PC-9 (cell line): ENCODE results near the gene OR52J3. TPM values are rescaled to one million over a fixed set of nuclear protein-coding genes. Genes with fewer than 3 reads are reported as not detected.
"Not testable (repeated sequence)": the region's sequence is repeated elsewhere in the genome, so short reads cannot be mapped to it uniquely, and the experiment has no call there.

ENCODE experiments used
- BruUV-seq: library from RNA; stranded (reverse); fragments of 400-500 nt; replicated peaks from 2 replicates; lab custom pipeline; 2021; lab: Mats Ljungman, UMichigan
- CTCF ChIA-PET: fragments of 300-600 bp; sonication (Branson Sonifier 250); formaldehyde crosslinking; loops from one replicate; lab custom pipeline; 2022; ENCODE audit warnings: antibody characterized with exemption; lab: Charles Lee
- POLR2A ChIA-PET: fragments of 300-600 bp; sonication (Branson Sonifier 250); formaldehyde crosslinking; loops from one replicate; lab custom pipeline; 2022; ENCODE audit warnings: antibody characterized with exemption; ENCODE audit not compliant: unreplicated experiment; lab: Charles Lee
- DNase-seq, 2 experiments: peaks; one replicate each; pipeline versions ENCODE4 v3.0.0 to v3.0.0-alpha.2; 2015 to 2022; ENCODE audit warnings: mixed read lengths in 1 of 2
- H2AFZ ChIP-seq: fragments of 200-600 bp; sonication (generic); 2 replicates; pipeline ENCODE4 v1.8.1; 2017; ENCODE audit warnings: antibody characterized with exemption
- H3F3A ChIP-seq: fragments of 200-600 bp; sonication (generic); 2 replicates; pipeline ENCODE4 v1.8.1; 2017; ENCODE audit warnings: antibody characterized with exemption, mild to moderate bottlenecking, low read depth; ENCODE audit not compliant: insufficient read depth
- H3K27ac ChIP-seq: fragments of 200-600 bp; sonication (generic); 2 replicates; pipeline ENCODE4 v1.6.1; 2016; ENCODE audit warnings: mixed run types
- H3K27me3 ChIP-seq: fragments of 200-600 bp; sonication (generic); 2 replicates; pipeline ENCODE4 v1.6.1; 2016; ENCODE audit warnings: low read depth, mixed run types; ENCODE audit not compliant: insufficient read depth
- H3K36me3 ChIP-seq: fragments of 200-600 bp; sonication (generic); 2 replicates; pipeline ENCODE4 v1.6.1; 2016; ENCODE audit warnings: low read depth, mixed run types
- H3K4me1 ChIP-seq: fragments of 200-600 bp; sonication (generic); replicated peaks from 2 replicates; pipeline ENCODE4 v1.6.1; 2016; ENCODE audit warnings: mixed run types; ENCODE audit not compliant: insufficient read depth
- H3K4me2 ChIP-seq: fragments of 200-600 bp; sonication (generic); 2 replicates; pipeline ENCODE4 v1.6.1; 2017; ENCODE audit warnings: mixed run types
- H3K4me3 ChIP-seq: fragments of 200-600 bp; sonication (generic); 2 replicates; pipeline ENCODE4 v1.6.1; 2016; ENCODE audit warnings: mixed run types
- H3K79me2 ChIP-seq: fragments of 200-600 bp; sonication (generic); 2 replicates; pipeline ENCODE4 v1.6.1; 2017; ENCODE audit warnings: low read depth, mixed run types
- H3K9me2 ChIP-seq: fragments of 200-600 bp; sonication (generic); 2 replicates; pipeline ENCODE4 v1.8.1; 2017; ENCODE audit warnings: mild to moderate bottlenecking; ENCODE audit not compliant: insufficient read depth
- H3K9me3 ChIP-seq: fragments of 200-600 bp; sonication (generic); 2 replicates; pipeline ENCODE4 v1.8.1; 2016; ENCODE audit warnings: low read depth; ENCODE audit not compliant: insufficient read depth
- H4K20me1 ChIP-seq: fragments of 200-600 bp; sonication (generic); 2 replicates; pipeline ENCODE4 v1.8.1; 2017; ENCODE audit not compliant: insufficient read depth
- CTCF ChIP-seq: fragments of 200-600 bp; sonication (generic); conservative IDR thresholded peaks from 2 replicates; pipeline ENCODE4 v1.6.1; 2017; ENCODE audit warnings: mixed run types, antibody characterized with exemption, mild to moderate bottlenecking, moderate library complexity
- EZH2 ChIP-seq: fragments of 200-600 bp; sonication (generic); IDR thresholded peaks from 2 replicates; pipeline ENCODE4 v1.8.0; 2017; ENCODE audit warnings: antibody characterized with exemption, low read depth
- intact Hi-C: fragments of 100-400 bp; cut with micrococcal nuclease; formaldehyde crosslinking; loops from one replicate; pipeline ENCODE4 v1.10.0; 2022; ENCODE audit not compliant: unreplicated experiment
- total RNA-seq: library from RNA; stranded (reverse); gene quantifications from 2 replicates; pipeline ENCODE4 v1.2.3, GENCODE V29; 2021

Gene OR52J3
- total RNA-seq, 1 experiment from 2014 or later = not detected

- intact Hi-C loops = no loop called here
These were observed 5.5 kb upstream of the OR52J3 start for GRCh38 chr11:5040876-5041275.

GRCh38 chr11:5042091-5042490 lies 4.2 kb upstream of the OR52J3 start:
- Histone ChIP-seq H3K9me2 (no peaks in the 10 kb centered on the region), H3K27me3 (no peaks in the 10 kb centered on the region), H3K79me2 (no peaks in the 10 kb centered on the region), H3K4me2 (no peak overlapping the region), H3K9me3 (no peaks in the 10 kb centered on the region), H4K20me1 (no peaks in the 10 kb centered on the region), H3K36me3 (no peaks in the 10 kb centered on the region), H2AFZ (no peak overlapping the region), H3K4me1 (no peaks in the 10 kb centered on the region), H3K4me3 (no peak overlapping the region), H3F3A (no peaks in the 10 kb centered on the region), H3K27ac (no peak overlapping the region)
- no peak for TF ChIP-seq EZH2
- TF ChIP-seq CTCF = no peak
- intact Hi-C loops = no loop called here
- POLR2A ChIA-PET = no interaction called here
- DNase-seq = no peak
- CTCF ChIA-PET = no interaction called here
- BruUV-seq = no TSS peak

More at GRCh38 chr11:5040876-5041275, 5.5 kb upstream of the OR52J3 start:
- ChIA-PET CTCF (no interaction called here), POLR2A (no interaction called here)
- H2AFZ ChIP-seq = no peak overlapping the region
- no peaks in the 10 kb centered on the region for H3K36me3 ChIP-seq
- no peaks in the 10 kb centered on the region for H3K9me3 ChIP-seq
- no TSS peak for BruUV-seq
- no peak overlapping the region for H3K4me3 ChIP-seq
- no peaks in the 10 kb centered on the region for H3F3A ChIP-seq
- no peaks in the 10 kb centered on the region for H4K20me1 ChIP-seq
- H3K4me2 ChIP-seq = no peak overlapping the region
- H3K27me3 ChIP-seq = no peaks in the 10 kb centered on the region
- TF ChIP-seq EZH2 = no peak
- H3K79me2 ChIP-seq = no peaks in the 10 kb centered on the region
- no peak overlapping the region for H3K27ac ChIP-seq
- no peak for DNase-seq
- no peaks in the 10 kb centered on the region for H3K9me2 ChIP-seq
- H3K4me1 ChIP-seq = no peaks in the 10 kb centered on the region

- no TSS peak for BruUV-seq
- intact Hi-C loops = no loop called here
- H3K27ac ChIP-seq = no peak overlapping the region
- no peaks in the 10 kb centered on the region for H3K27me3 ChIP-seq
- H3K79me2 ChIP-seq = no peaks in the 10 kb centered on the region
- TF ChIP-seq CTCF (no peak), EZH2 (no peak)
- ChIA-PET POLR2A (no interaction called here), CTCF (no interaction called here)
- H3K4me2 ChIP-seq = no peak overlapping the region
- no peaks in the 10 kb centered on the region for H3K36me3 ChIP-seq
- no peaks in the 10 kb centered on the region for H3K9me3 ChIP-seq
- H2AFZ ChIP-seq = no peak overlapping the region
- H3K4me3 ChIP-seq = no peak overlapping the region
- H3F3A ChIP-seq = no peaks in the 10 kb centered on the region
- H4K20me1 ChIP-seq = no peaks in the 10 kb centered on the region
- no peaks in the 10 kb centered on the region for H3K4me1 ChIP-seq
- no peaks in the 10 kb centered on the region for H3K9me2 ChIP-seq
- DNase-seq = no peak
These were observed 2.9 kb upstream of the OR52J3 start for GRCh38 chr11:5043380-5043779.

- Histone ChIP-seq H3K4me2 (no peak overlapping the region), H3K9me2 (no peaks in the 10 kb centered on the region), H3K9me3 (no peaks in the 10 kb centered on the region), H3K4me3 (no peak overlapping the region), H4K20me1 (no peaks in the 10 kb centered on the region), H3K27ac (no peak overlapping the region), H3K36me3 (no peaks in the 10 kb centered on the region), H2AFZ (no peak overlapping the region), H3K27me3 (no peaks in the 10 kb centered on the region), H3K79me2 (no peaks in the 10 kb centered on the region), H3F3A (no peaks in the 10 kb centered on the region), H3K4me1 (no peaks in the 10 kb centered on the region)
- no TSS peak for BruUV-seq
- ChIA-PET POLR2A (no interaction called here), CTCF (no interaction called here)
- DNase-seq = no peak
- TF ChIP-seq CTCF (no peak), EZH2 (no peak)
- intact Hi-C loops = no loop called here
These were observed 516 bp downstream of the OR52J3 start for GRCh38 chr11:5046754-5047330.

- H3K4me2 ChIP-seq, H2AFZ ChIP-seq, H3K9me3 ChIP-seq, H3K79me2 ChIP-seq, H3K27ac ChIP-seq, DNase-seq, H3F3A ChIP-seq, intact Hi-C loops, BruUV-seq, H3K36me3 ChIP-seq, POLR2A ChIA-PET, H3K4me1 ChIP-seq, H3K9me2 ChIP-seq, H3K27me3 ChIP-seq, CTCF ChIA-PET, H4K20me1 ChIP-seq, H3K4me3 ChIP-seq: not testable (repeated sequence)
These were observed 12.4 kb downstream of the OR52J3 start for GRCh38 chr11:5058679-5059078.
